Jurkat, Clone E6-1 (cell line): Measurements from ENCODE around the gene SUB1.

Source experiments
- DNase-seq: peaks from one replicate; pipeline ENCODE4 v3.0.0-alpha.2; 2011; ENCODE audit warnings: low read depth, low spot score
- H3K4me3 ChIP-seq: 2 replicates; pipeline ENCODE4 v1.5.1; 2011; ENCODE audit warnings: mild to moderate bottlenecking, low read length, control low read depth, moderate library complexity

The SUB1 gene

GRCh38 chr5:32595118-32595517 lies 9.8 kb downstream of the SUB1 start:
- H3K4me3 ChIP-seq: no peak overlapping the region
- no peak for DNase-seq

GRCh38 chr5:32597041-32597629 lies 11.8 kb downstream of the SUB1 start:
- H3K4me3 ChIP-seq: no peak overlapping the region
- DNase-seq: no peak

- peak; percentile 33 for DNase-seq
- no peak overlapping the region for H3K4me3 ChIP-seq
These were observed 13.0 kb downstream of the SUB1 start for GRCh38 chr5:32598260-32598937.

DNA sequence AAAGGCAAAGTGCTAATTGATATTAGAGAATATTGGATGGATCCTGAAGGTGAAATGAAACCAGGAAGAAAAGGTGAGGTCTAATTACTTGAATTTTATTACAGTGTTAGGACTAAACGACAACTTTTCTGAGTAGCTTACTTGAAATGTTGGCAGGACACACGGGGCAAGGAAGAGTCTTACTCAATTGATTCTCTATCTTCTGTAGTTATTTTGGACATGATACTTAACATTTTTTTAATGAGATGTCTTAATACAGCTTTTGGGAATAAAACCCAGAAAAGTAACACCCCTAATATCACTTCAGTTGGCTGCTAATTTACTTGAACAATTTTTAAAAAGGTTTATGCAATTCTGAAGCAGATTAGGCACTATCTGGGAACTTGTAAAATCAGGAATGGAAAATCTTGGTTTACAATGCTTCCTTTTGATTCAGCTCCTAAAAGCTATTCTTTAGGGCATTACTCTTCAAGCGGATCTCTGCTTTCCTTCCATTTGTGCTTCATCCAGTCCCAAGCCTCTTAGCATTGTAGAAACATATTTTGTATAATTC lies 13.7 kb downstream of the SUB1 start:
- DNase-seq: no peak
- H3K4me3 ChIP-seq: no peak overlapping the region

GRCh38 chr5:32600054-32600622 lies 14.8 kb downstream of the SUB1 start:
- DNase-seq: no peak
- no peak overlapping the region for H3K4me3 ChIP-seq

- DNase-seq: no peak
- H3K4me3 ChIP-seq: no peak overlapping the region
These were observed 16.4 kb downstream of the SUB1 start for GRCh38 chr5:32601623-32602295.

- DNase-seq: no peak
- H3K4me3 ChIP-seq: no peak overlapping the region
These were observed 17.5 kb downstream of the SUB1 start for GRCh38 chr5:32602906-32603305.

GRCh38 chr5:32604800-32605765 lies 19.7 kb downstream of the SUB1 start:
- no peak for DNase-seq
- H3K4me3 ChIP-seq: no peak overlapping the region

- DNase-seq: no peak
- no peak overlapping the region for H3K4me3 ChIP-seq
These were observed 20.4 kb downstream of the SUB1 start for GRCh38 chr5:32605766-32606152.

- no peak for DNase-seq
- no peak overlapping the region for H3K4me3 ChIP-seq
These were observed 27.0 kb downstream of the SUB1 start for GRCh38 chr5:32612134-32612888.

- no peak overlapping the region for H3K4me3 ChIP-seq
- DNase-seq: peak; percentile 74
These were observed 27.8 kb downstream of the SUB1 start for GRCh38 chr5:32613050-32613672.

DNA sequence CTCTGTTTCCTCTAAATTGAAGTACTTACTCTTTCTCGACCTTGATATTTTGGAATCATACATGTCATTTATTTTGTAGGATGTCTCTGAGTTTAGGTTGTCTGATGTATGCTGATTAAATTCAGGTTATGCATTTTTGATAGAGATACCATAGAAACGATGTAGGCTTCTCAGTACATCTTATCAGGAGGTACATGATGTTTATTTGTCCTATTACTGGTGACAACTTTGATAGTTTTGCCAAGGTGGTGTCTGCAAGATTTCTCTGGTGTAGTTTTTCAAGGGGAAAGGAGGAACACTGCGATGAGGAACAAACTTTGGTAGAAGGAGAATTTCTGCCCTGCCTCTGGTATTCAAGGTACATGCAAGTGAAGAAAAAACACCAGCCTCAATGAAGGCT lies 29.9 kb downstream of the SUB1 start:
- H3K4me3 ChIP-seq: no peak overlapping the region
- DNase-seq: no peak

- DNase-seq: no peak
- no peak overlapping the region for H3K4me3 ChIP-seq
These were observed 33.6 kb downstream of the SUB1 start for GRCh38 chr5:32618962-32619361.

- DNase-seq: no peak
- no peak overlapping the region for H3K4me3 ChIP-seq
These were observed 35.9 kb downstream of the SUB1 start for GRCh38 chr5:32621256-32621655.

GRCh38 chr5:32625106-32625505 lies 39.7 kb downstream of the SUB1 start:
- DNase-seq: no peak

GRCh38 chr5:32625547-32625946 lies 40.2 kb downstream of the SUB1 start:
- H3K4me3 ChIP-seq: no peak overlapping the region
- DNase-seq: no peak

More at GRCh38 chr5:32625106-32625505, 39.7 kb downstream of the SUB1 start:
- H3K4me3 ChIP-seq: no peak overlapping the region

DNA sequence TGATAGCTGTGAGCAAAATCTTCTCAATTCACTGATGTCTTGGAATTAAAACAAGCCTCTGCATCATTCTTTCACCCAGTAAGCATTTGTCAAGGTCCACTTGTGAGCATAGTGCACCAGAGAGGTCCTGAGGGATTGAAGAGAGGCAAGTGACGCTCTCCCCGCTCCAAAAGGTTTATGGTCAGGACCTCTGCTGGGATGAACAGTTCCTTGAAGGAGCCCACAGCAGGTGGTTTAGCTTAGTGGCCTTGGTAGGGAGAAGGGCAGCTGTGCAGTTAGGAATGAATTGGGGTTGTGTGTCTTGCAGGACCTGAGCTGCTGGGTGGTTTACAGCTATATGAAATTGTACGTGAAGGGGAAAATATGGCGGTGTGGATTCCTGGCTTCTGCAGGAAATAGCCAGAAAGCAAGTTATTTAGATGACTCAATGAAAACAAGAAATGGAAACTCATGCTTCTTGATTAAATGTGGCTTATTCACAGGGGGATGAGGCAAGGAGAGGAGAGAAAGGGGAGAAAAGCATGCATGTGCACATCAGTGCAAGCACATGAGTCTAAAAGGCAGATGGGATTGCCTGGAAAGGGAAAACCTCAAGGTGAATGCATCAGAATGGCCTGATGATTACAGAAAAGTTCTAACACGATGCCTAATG lies 42.0 kb downstream of the SUB1 start:
- DNase-seq: no peak
- no peak overlapping the region for H3K4me3 ChIP-seq
